Small intestine (tissue), 7 donors: ENCODE data around the gene RNASE13. TPM values are rescaled to one million over a fixed set of nuclear protein-coding genes. Genes with fewer than 3 reads are reported as not detected.
"Not testable (repeated sequence)": the region's sequence is repeated elsewhere in the genome, so short reads cannot be mapped to it uniquely, and the experiment has no call there.

ENCODE experiments used
- DNase-seq, 2 donors: peaks; one replicate each; pipeline versions ENCODE4 v3.0.0 to v3.0.0-alpha.2; 2013
- FAIRE-seq: peaks from 2 replicates; lab custom pipeline; 2012; peaks lifted over from hg19 to GRCh38; lab: Jason Lieb, UNC
- H3K27ac ChIP-seq, 3 donors: one replicate each; pipeline ENCODE4 v1.5.1; 2013; ENCODE audit warnings: low read length in 2 of 3, mild to moderate bottlenecking in 2 of 3, control low read depth in 1 of 3, inconsistent platforms in 1 of 3, low read depth in 1 of 3, moderate library complexity in 1 of 3
- H3K27me3 ChIP-seq, 3 donors: one replicate each; pipeline ENCODE4 v1.6.1; 2013; ENCODE audit warnings: low read length in 3 of 3, inconsistent platforms in 1 of 3; ENCODE audit not compliant: control insufficient read depth in 3 of 3, insufficient read depth in 3 of 3
- H3K36me3 ChIP-seq, 3 donors: one replicate each; pipeline ENCODE4 v1.6.1; 2013; ENCODE audit warnings: low read length in 3 of 3, inconsistent platforms in 1 of 3, low read depth in 1 of 3, mild to moderate bottlenecking in 1 of 3, moderate library complexity in 1 of 3; ENCODE audit not compliant: control insufficient read depth in 3 of 3, insufficient read depth in 2 of 3
- H3K4me1 ChIP-seq, 3 donors: one replicate each; pipeline ENCODE4 v1.6.1; 2013; ENCODE audit warnings: low read length in 2 of 3, inconsistent platforms in 1 of 3, low read depth in 1 of 3, mild to moderate bottlenecking in 1 of 3, moderate library complexity in 1 of 3; ENCODE audit not compliant: control insufficient read depth in 3 of 3, insufficient read depth in 2 of 3
- H3K4me3 ChIP-seq, 3 donors: one replicate each; pipeline ENCODE4 v1.5.1; 2013; ENCODE audit warnings: low read length in 3 of 3, control low read depth in 1 of 3, inconsistent platforms in 1 of 3, low read depth in 1 of 3, mild to moderate bottlenecking in 1 of 3, moderate library complexity in 1 of 3
- H3K9me3 ChIP-seq, 2 donors: one replicate each; pipeline ENCODE4 v1.6.1; 2013; ENCODE audit warnings: low read depth in 1 of 2, low read length in 1 of 2; ENCODE audit not compliant: control insufficient read depth in 2 of 2, insufficient read depth in 1 of 2
- WGBS, 3 donors: extraction: QIAGEN DNeasy Blood & Tissue Kit; methylation state at CpG; one replicate each; pipeline ENCODE4 v1.1.7; 2013; 5-methylcytosine and 5-hydroxymethylcytosine counted together
- polyA plus RNA-seq, 4 donors: library from polyadenylated mRNA; stranded (reverse) in 3 of 4; unstranded in 1 of 4; fragments of 200-250 nt in 3 of 4; fragments of 120-200 nt in 1 of 4; gene quantifications; one replicate each; pipeline versions ENCODE4 v1.2.1 to v1.2.3, GENCODE V29; 2013
- donor health status: healthy with polysubstance abuse.
- donor health status: control.
- donor health status: control.
- donor health status: Bipolar disorder and iron deficiency.
- donor health status: healthy.

RNASE13 gene
- polyA plus RNA-seq, 4 donors: 0.04 TPM; not detected in 3

DNA sequence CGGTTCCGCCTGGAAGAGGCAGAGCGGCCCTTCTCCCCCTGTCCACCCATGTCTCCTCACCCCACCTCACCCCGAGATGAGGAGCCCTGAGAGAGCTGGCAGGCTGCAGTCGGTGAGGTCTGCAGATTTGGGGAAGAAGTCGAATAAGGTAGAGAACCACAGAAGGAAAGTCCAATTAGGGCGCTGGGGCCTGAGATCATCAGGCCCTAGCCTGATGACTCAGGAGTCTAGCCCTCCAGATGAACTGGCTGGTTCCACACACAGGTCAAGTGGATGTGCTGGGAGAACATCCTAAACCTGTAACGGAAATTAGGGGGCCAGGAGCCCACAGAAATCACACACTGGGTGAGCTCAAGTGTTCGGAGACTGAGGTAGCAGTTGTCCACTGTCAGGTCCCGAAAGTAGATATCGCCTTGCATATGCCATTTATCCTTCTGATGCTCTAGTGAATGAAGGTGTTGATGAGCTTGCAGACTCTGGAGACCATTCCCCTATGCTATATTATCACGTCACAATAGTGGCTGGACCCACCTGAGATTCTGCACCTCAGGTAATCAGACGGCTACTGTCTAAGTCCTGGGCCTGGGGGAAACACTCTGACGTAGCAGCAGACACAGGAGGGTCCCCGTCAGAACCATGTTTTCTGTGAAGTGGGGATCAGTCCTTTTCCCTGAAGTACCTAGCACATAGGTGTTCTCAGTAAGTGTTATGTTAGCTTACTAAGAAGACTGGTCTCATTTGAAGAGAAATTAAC, 45.7 kb downstream of the RNASE13 start:
- no peak for DNase-seq
- Histone ChIP-seq H3K4me1 (peaks cover 8 to 12% (median 10%) of the 10 kb centered on the region in 3 donors), H3K4me3 (peak overlapping the region in 1 of 3 donors; percentile 84)

DNA sequence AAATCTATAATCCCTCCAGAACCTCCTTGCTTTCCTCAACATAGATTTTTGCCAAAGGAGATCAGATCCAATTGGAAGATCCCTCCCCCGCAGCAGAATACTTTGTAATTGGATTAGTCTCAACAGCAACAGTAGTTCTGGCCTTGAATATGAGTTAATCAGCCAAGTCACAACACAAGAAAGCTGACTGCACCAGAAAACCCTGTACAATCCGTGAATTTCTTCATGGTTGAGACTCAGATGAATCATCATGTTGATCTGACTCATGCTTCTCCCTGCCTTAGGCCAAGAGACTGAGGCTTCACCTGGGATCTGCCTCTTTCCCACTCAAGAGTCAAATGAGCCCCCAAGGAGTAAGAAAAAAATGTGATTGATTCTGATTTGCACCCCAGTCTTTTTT, 47.8 kb downstream of the RNASE13 start:
- H3K36me3 ChIP-seq: peaks cover 0 to 3% (median 0%) of the 10 kb centered on the region in 3 donors
- H3K27me3 ChIP-seq: no peaks in the 10 kb centered on the region
- DNase-seq: peak in 1 of 2 donors; percentile 57
- 48 to 51% (median 49%) methylated on average over 2 of the region's 2 CpGs for WGBS, 3 donors
- H3K9me3 ChIP-seq: no peaks in the 10 kb centered on the region
- no peak overlapping the region for H3K4me3 ChIP-seq
- no peak overlapping the region for H3K27ac ChIP-seq
- H3K4me1 ChIP-seq: peaks cover 8 to 17% (median 10%) of the 10 kb centered on the region in 3 donors
- no peak for FAIRE-seq

More for the DNA sequence above, 45.7 kb downstream of the RNASE13 start:
- Histone ChIP-seq H3K27ac (peak overlapping the region; percentile 83 to 95 (median 85)), H3K36me3 (peaks cover 2 to 16% (median 7%) of the 10 kb centered on the region in 3 donors), H3K27me3 (no peaks in the 10 kb centered on the region), H3K9me3 (no peaks in the 10 kb centered on the region)
- no peak for FAIRE-seq
- WGBS, 3 donors: 81 to 89% (median 87%) methylated on average over 15 of the region's 15 CpGs

DNA sequence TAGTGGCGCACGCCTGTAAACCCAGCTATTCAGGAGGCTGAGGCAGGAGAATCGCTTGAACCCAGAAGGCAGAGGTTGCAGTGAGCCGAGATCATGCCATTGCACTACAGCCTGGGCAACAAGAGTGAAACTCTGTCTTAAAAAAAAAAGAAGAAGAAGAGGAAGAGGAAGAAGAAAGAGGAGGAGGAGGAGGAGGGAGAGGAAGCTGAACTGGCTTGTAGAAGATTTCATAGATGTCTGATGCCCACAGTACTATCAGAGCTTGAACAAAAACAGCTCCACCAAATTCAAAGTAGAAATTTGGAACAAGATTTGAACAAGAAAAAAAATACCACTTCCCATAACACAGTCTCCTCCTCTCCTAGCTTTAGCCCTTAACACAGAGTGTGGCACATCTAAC, 49.0 kb downstream of the RNASE13 start:
- H3K27ac ChIP-seq, H3K36me3 ChIP-seq, H3K4me3 ChIP-seq, FAIRE-seq, H3K9me3 ChIP-seq, DNase-seq, H3K27me3 ChIP-seq: not testable (repeated sequence)
- 89 to 95% (median 91%) methylated on average over 4 of the region's 4 CpGs for WGBS, 3 donors
- H3K4me1 ChIP-seq: peaks cover 7 to 12% (median 8%) of the 10 kb centered on the region in 3 donors

Other genes starting within 250 kb of the RNASE13 start
- 100 to 1,000 TPM in 1 of 4 donors, 10 to 100 TPM in 3; 51.3 to 229 (median 84.7) TPM for gene RNASE1, start 232.0 kb downstream of the RNASE13 start, polyA plus RNA-seq
- under 1 TPM in 2 of 4 donors, not detected in 2; 0.09 to 0.12 TPM for gene RNASE3, start 143.4 kb downstream of the RNASE13 start, polyA plus RNA-seq
- 1 to 10 TPM in 1 of 4 donors, under 1 TPM in 1, not detected in 2; 0.92 to 3.4 TPM for gene RNASE2, start 79.3 kb downstream of the RNASE13 start, polyA plus RNA-seq
- gene METTL17, start 44.8 kb downstream of the RNASE13 start, polyA plus RNA-seq: 100 to 1,000 TPM in 1 of 4 donors, 10 to 100 TPM in 3; 68.5 to 119 (median 77.5) TPM
- gene SLC39A2, start 35.5 kb downstream of the RNASE13 start, polyA plus RNA-seq: under 1 TPM in 3 of 4 donors, not detected in 1; 0.04 to 0.67 (median 0.16) TPM
- gene NDRG2, start 9.7 kb downstream of the RNASE13 start, polyA plus RNA-seq: 100 to 1,000 TPM in 1 of 4 donors, 10 to 100 TPM in 3; 44.5 to 129 (median 71.4) TPM
- gene TPPP2, start 4.6 kb downstream of the RNASE13 start, polyA plus RNA-seq: under 1 TPM in 2 of 4 donors, not detected in 2; 0.10 to 0.34 TPM
- gene RNASE7, start 7.6 kb upstream of the RNASE13 start, polyA plus RNA-seq: under 1 TPM in 1 of 4 donors, not detected in 3; 0.04 TPM
- not detected for gene RNASE8, start 23.0 kb upstream of the RNASE13 start, polyA plus RNA-seq
- gene ARHGEF40, start 35.5 kb upstream of the RNASE13 start, polyA plus RNA-seq: 10 to 100 TPM in 2 of 4 donors, 1 to 10 TPM in 2; 2.2 to 26.1 (median 7.2) TPM
- gene ZNF219, start 63.8 kb upstream of the RNASE13 start, polyA plus RNA-seq: 10 to 100 TPM; 42.4 to 69.8 (median 59.6) TPM
- gene TMEM253, start 66.3 kb upstream of the RNASE13 start, polyA plus RNA-seq: 100 to 1,000 TPM in 2 of 4 donors, 10 to 100 TPM in 2; 57.9 to 245 (median 101) TPM
- not detected for gene OR5AU1, start 121.3 kb upstream of the RNASE13 start, polyA plus RNA-seq
- gene HNRNPC, start 234.6 kb upstream of the RNASE13 start, polyA plus RNA-seq: 100 to 1,000 TPM; 325 to 716 (median 510) TPM
- under 1 TPM in 2 of 4 donors, not detected in 2; 0.44 to 0.73 TPM for gene RPGRIP1, start 245.3 kb upstream of the RNASE13 start, polyA plus RNA-seq